Mesenchymal stem cell (in vitro differentiated cells and primary cell): ENCODE measurements around the gene KCTD16.

Source experiments
- DNase-seq: peaks from one replicate; pipeline ENCODE4 v3.0.0-alpha.2; 2013
- H2AFZ ChIP-seq: one replicate; pipeline ENCODE4 v1.6.1; 2013; ENCODE audit warnings: low read depth, mild to moderate bottlenecking, control low read depth, inconsistent platforms, low read length, moderate library complexity
- H2AK5ac ChIP-seq: 2 replicates; pipeline ENCODE4 v1.6.1; 2013; ENCODE audit warnings: low read length, moderate library complexity, mild to moderate bottlenecking, inconsistent platforms; ENCODE audit not compliant: severe bottlenecking
- H2BK120ac ChIP-seq: one replicate; pipeline ENCODE4 v1.6.1; 2013; ENCODE audit warnings: low read depth, mild to moderate bottlenecking, inconsistent platforms, low read length, moderate library complexity
- H2BK12ac ChIP-seq, 2 experiments: one replicate each; pipeline ENCODE4 v1.6.1; 2013; ENCODE audit warnings: inconsistent platforms in 2 of 2, low read length in 2 of 2, mild to moderate bottlenecking in 2 of 2, moderate library complexity in 2 of 2, control low read depth in 1 of 2
- H2BK15ac ChIP-seq: one replicate; pipeline ENCODE4 v1.6.1; 2013; ENCODE audit warnings: mild to moderate bottlenecking, low read depth, inconsistent platforms; ENCODE audit not compliant: poor library complexity, severe bottlenecking
- H2BK5ac ChIP-seq: 2 replicates; pipeline ENCODE4 v1.6.1; 2013; ENCODE audit warnings: low read depth, mild to moderate bottlenecking, low read length, control low read depth, inconsistent platforms; ENCODE audit not compliant: poor library complexity, severe bottlenecking
- H3K14ac ChIP-seq, 2 experiments: one replicate each; pipeline ENCODE4 v1.6.1; 2013; ENCODE audit warnings: inconsistent platforms in 2 of 2, low read length in 2 of 2, control low read depth in 1 of 2, mild to moderate bottlenecking in 1 of 2, moderate library complexity in 1 of 2
- H3K18ac ChIP-seq, 2 experiments: one replicate each; pipeline ENCODE4 v1.6.1; 2013; ENCODE audit warnings: inconsistent platforms in 2 of 2, low read length in 2 of 2, control low read depth in 1 of 2, low read depth in 1 of 2, mild to moderate bottlenecking in 1 of 2
- H3K23ac ChIP-seq, 2 experiments: one replicate each; pipeline ENCODE4 v1.6.1; 2013; ENCODE audit warnings: inconsistent platforms in 2 of 2, low read length in 2 of 2, mild to moderate bottlenecking in 2 of 2, moderate library complexity in 2 of 2, control low read depth in 1 of 2
- H3K27ac ChIP-seq: 2 replicates; pipeline ENCODE4 v1.5.1; 2013; ENCODE audit warnings: mild to moderate bottlenecking, moderate library complexity, low read length, control low read depth, inconsistent platforms; ENCODE audit not compliant: poor library complexity, severe bottlenecking
- H3K27me3 ChIP-seq, 2 experiments: 2 replicates each; pipeline versions ENCODE4 v1.6.1 to v1.7.0; 2013; ENCODE audit warnings: low read length in 2 of 2, mild to moderate bottlenecking in 2 of 2, moderate library complexity in 2 of 2, control low read depth in 1 of 2, inconsistent platforms in 1 of 2; ENCODE audit not compliant: control insufficient read depth in 1 of 2, insufficient read depth in 1 of 2
- H3K36me3 ChIP-seq, 2 experiments: 2 replicates each; pipeline versions ENCODE4 v1.6.1 to v1.7.0; 2013; ENCODE audit warnings: low read length in 2 of 2, control low read depth in 1 of 2, inconsistent platforms in 1 of 2, low read depth in 1 of 2, mild to moderate bottlenecking in 1 of 2; ENCODE audit not compliant: insufficient read depth in 2 of 2, control insufficient read depth in 1 of 2
- H3K4ac ChIP-seq, 2 experiments: one replicate each; pipeline ENCODE4 v1.6.1; 2013; ENCODE audit warnings: inconsistent platforms in 2 of 2, low read length in 2 of 2, mild to moderate bottlenecking in 2 of 2, moderate library complexity in 2 of 2, control low read depth in 1 of 2, low read depth in 1 of 2
- H3K4me1 ChIP-seq: 2 replicates; pipeline ENCODE4 v1.6.1; 2013; ENCODE audit warnings: low read depth, low read length, control low read depth; ENCODE audit not compliant: control insufficient read depth, insufficient read depth
- H3K4me2 ChIP-seq: 2 replicates; pipeline ENCODE4 v1.6.1; 2013; ENCODE audit warnings: low read length, mild to moderate bottlenecking, inconsistent platforms; ENCODE audit not compliant: poor library complexity, severe bottlenecking
- H3K4me3 ChIP-seq, 2 experiments: 2 replicates each; pipeline versions ENCODE4 v1.5.1 to v1.7.0; 2013; ENCODE audit warnings: low read length in 2 of 2, mild to moderate bottlenecking in 2 of 2, control low read depth in 1 of 2, low read depth in 1 of 2; ENCODE audit not compliant: insufficient read depth in 1 of 2
- H3K79me1 ChIP-seq: replicated peaks from 2 replicates; pipeline ENCODE4 v1.6.1; 2013; ENCODE audit warnings: mild to moderate bottlenecking, control low read depth, low read length, inconsistent platforms; ENCODE audit not compliant: poor library complexity, severe bottlenecking
- H3K9ac ChIP-seq: 2 replicates; pipeline ENCODE4 v1.7.0; 2013; ENCODE audit warnings: mild to moderate bottlenecking, low read length, moderate library complexity
- H3K9me3 ChIP-seq: 2 replicates; pipeline ENCODE4 v1.7.0; 2013; ENCODE audit warnings: mild to moderate bottlenecking, low read length; ENCODE audit not compliant: control insufficient read depth
- H4K8ac ChIP-seq: one replicate; pipeline ENCODE4 v1.6.1; 2013; ENCODE audit warnings: inconsistent platforms, mild to moderate bottlenecking, low read length, moderate library complexity
- H4K91ac ChIP-seq: one replicate; pipeline ENCODE4 v1.6.1; 2013; ENCODE audit warnings: mild to moderate bottlenecking, low read length, inconsistent platforms
- WGBS: methylation state at CpG from one replicate; pipeline ENCODE4 v1.1.7; 2013; ENCODE audit warnings: mixed read lengths; 5-methylcytosine and 5-hydroxymethylcytosine counted together

KCTD16 gene

GRCh38 chr5:144247131-144247530 is 76.5 kb downstream of the KCTD16 start:
- H3K18ac ChIP-seq = no peak overlapping the region
- H4K91ac ChIP-seq = no peak overlapping the region
- no peak overlapping the region for H3K4me2 ChIP-seq
- H2AFZ ChIP-seq = no peak overlapping the region
- no peaks in the 10 kb centered on the region for H3K4me1 ChIP-seq
- H3K14ac ChIP-seq = no peak overlapping the region
- H2AK5ac ChIP-seq = no peak overlapping the region
- no peaks in the 10 kb centered on the region for H3K79me1 ChIP-seq
- no peak overlapping the region for H2BK5ac ChIP-seq
- peak; percentile 76 for DNase-seq
- H2BK120ac ChIP-seq = no peak overlapping the region
- H2BK15ac ChIP-seq = no peak overlapping the region
- no peak overlapping the region for H3K4me3 ChIP-seq
- no peak overlapping the region for H4K8ac ChIP-seq
- no peak overlapping the region for H2BK12ac ChIP-seq
- no peak overlapping the region for H3K27ac ChIP-seq
- H3K27me3 ChIP-seq = no peaks in the 10 kb centered on the region
- no peaks in the 10 kb centered on the region for H3K9me3 ChIP-seq
- H3K9ac ChIP-seq = no peak overlapping the region
- no peaks in the 10 kb centered on the region for H3K36me3 ChIP-seq
- no peak overlapping the region for H3K23ac ChIP-seq
- H3K4ac ChIP-seq = no peak overlapping the region

GRCh38 chr5:144248015-144248414 is 77.3 kb downstream of the KCTD16 start:
- Histone ChIP-seq H3K27ac (no peak overlapping the region), H2AFZ (no peak overlapping the region), H2BK15ac (no peak overlapping the region), H3K18ac (no peak overlapping the region), H3K4me3 (no peak overlapping the region), H3K4me2 (no peak overlapping the region), H3K27me3 (no peaks in the 10 kb centered on the region), H3K9ac (no peak overlapping the region), H4K8ac (no peak overlapping the region), H2AK5ac (no peak overlapping the region), H2BK120ac (no peak overlapping the region), H3K14ac (no peak overlapping the region), H3K36me3 (no peaks in the 10 kb centered on the region), H3K79me1 (no peaks in the 10 kb centered on the region), H3K23ac (no peak overlapping the region), H2BK5ac (no peak overlapping the region), H3K4me1 (no peaks in the 10 kb centered on the region), H3K4ac (no peak overlapping the region), H2BK12ac (no peak overlapping the region), H3K9me3 (no peaks in the 10 kb centered on the region), H4K91ac (no peak overlapping the region)
- 86% methylated on average over 2 of the region's 2 CpGs for WGBS
- no peak for DNase-seq

- Histone ChIP-seq H3K27ac (no peak overlapping the region), H3K23ac (no peak overlapping the region), H3K9ac (no peak overlapping the region), H3K9me3 (no peaks in the 10 kb centered on the region), H2AK5ac (no peak overlapping the region), H4K91ac (no peak overlapping the region), H2BK5ac (no peak overlapping the region), H2AFZ (no peak overlapping the region), H3K18ac (no peak overlapping the region), H3K36me3 (no peaks in the 10 kb centered on the region), H3K4me3 (no peak overlapping the region), H2BK12ac (no peak overlapping the region), H3K4me1 (no peaks in the 10 kb centered on the region), H3K4me2 (no peak overlapping the region), H3K14ac (no peak overlapping the region), H3K79me1 (no peaks in the 10 kb centered on the region), H3K4ac (no peak overlapping the region), H2BK15ac (no peak overlapping the region), H2BK120ac (no peak overlapping the region), H3K27me3 (no peaks in the 10 kb centered on the region), H4K8ac (no peak overlapping the region)
- WGBS = 72% methylated on average over 2 of the region's 2 CpGs
- DNase-seq = no peak
These were observed 79.2 kb downstream of the KCTD16 start for GRCh38 chr5:144249755-144250464.

- no peak overlapping the region for H2BK12ac ChIP-seq
- H3K18ac ChIP-seq = no peak overlapping the region
- H3K4me1 ChIP-seq = no peaks in the 10 kb centered on the region
- no peak overlapping the region for H3K9ac ChIP-seq
- no peak overlapping the region for H3K14ac ChIP-seq
- no peak overlapping the region for H4K8ac ChIP-seq
- no peak overlapping the region for H2BK120ac ChIP-seq
- H2BK5ac ChIP-seq = no peak overlapping the region
- no peak overlapping the region for H2BK15ac ChIP-seq
- H4K91ac ChIP-seq = no peak overlapping the region
- H2AK5ac ChIP-seq = no peak overlapping the region
- no peak overlapping the region for H3K4ac ChIP-seq
- 100% methylated on average over 2 of the region's 2 CpGs for whole genome bisulfite sequencing
- no peaks in the 10 kb centered on the region for H3K36me3 ChIP-seq
- no peak overlapping the region for H3K4me3 ChIP-seq
- no peak overlapping the region for H3K4me2 ChIP-seq
- H3K9me3 ChIP-seq = no peaks in the 10 kb centered on the region
- H3K27me3 ChIP-seq = no peaks in the 10 kb centered on the region
- H2AFZ ChIP-seq = no peak overlapping the region
- no peaks in the 10 kb centered on the region for H3K79me1 ChIP-seq
- H3K23ac ChIP-seq = no peak overlapping the region
- no peak overlapping the region for H3K27ac ChIP-seq
- no peak for DNase-seq
These were observed 83.9 kb downstream of the KCTD16 start for GRCh38 chr5:144254552-144254951.
